H9 (cell line): ENCODE results near the gene PARVB. TPM values are rescaled to one million over a fixed set of nuclear protein-coding genes. Genes with fewer than 3 reads are reported as not detected.

Source experiments
- DNase-seq: peaks from one replicate; pipeline ENCODE4 v3.0.0-alpha.2; 2017
- H2AFZ ChIP-seq: one replicate; pipeline ENCODE4 v1.6.1; 2013; ENCODE audit warnings: mild to moderate bottlenecking, low read length, control low read depth, moderate library complexity
- H2AK5ac ChIP-seq: 2 replicates; pipeline ENCODE4 v1.6.1; 2013; ENCODE audit warnings: low read length, control low read depth, mixed read lengths; ENCODE audit not compliant: insufficient read length
- H2BK120ac ChIP-seq: one replicate; pipeline ENCODE4 v1.6.1; 2013; ENCODE audit warnings: low read depth, mild to moderate bottlenecking, low read length, control low read depth, inconsistent platforms; ENCODE audit not compliant: poor library complexity, severe bottlenecking
- H2BK12ac ChIP-seq: 2 replicates; pipeline ENCODE4 v1.6.1; 2013; ENCODE audit warnings: low read length, control low read depth, mixed read lengths, low read depth; ENCODE audit not compliant: insufficient read length
- H2BK15ac ChIP-seq: 2 replicates; pipeline ENCODE4 v1.6.1; 2013; ENCODE audit warnings: low read depth, low read length, control low read depth
- H2BK20ac ChIP-seq: one replicate; pipeline ENCODE4 v1.6.1; 2013; ENCODE audit warnings: low read depth, mild to moderate bottlenecking, low read length, control low read depth, inconsistent platforms; ENCODE audit not compliant: poor library complexity, severe bottlenecking
- H2BK5ac ChIP-seq: 2 replicates; pipeline ENCODE4 v1.6.1; 2013; ENCODE audit warnings: low read length, control low read depth, mixed read lengths; ENCODE audit not compliant: insufficient read length
- H3K14ac ChIP-seq: 2 replicates; pipeline ENCODE4 v1.6.1; 2013; ENCODE audit warnings: low read length, control low read depth; ENCODE audit not compliant: insufficient read depth
- H3K18ac ChIP-seq: 2 replicates; pipeline ENCODE4 v1.6.1; 2013; ENCODE audit warnings: low read depth, mild to moderate bottlenecking, mixed read lengths, low read length, control low read depth; ENCODE audit not compliant: insufficient read length
- H3K23ac ChIP-seq: 2 replicates; pipeline ENCODE4 v1.6.1; 2013; ENCODE audit warnings: low read length, control low read depth, mixed read lengths, low read depth; ENCODE audit not compliant: insufficient read length
- H3K23me2 ChIP-seq: 2 replicates; pipeline ENCODE4 v1.6.1; 2013; ENCODE audit warnings: low read depth, mild to moderate bottlenecking, mixed read lengths, low read length, control low read depth; ENCODE audit not compliant: insufficient read length, poor library complexity, severe bottlenecking
- H3K27ac ChIP-seq: 2 replicates; pipeline ENCODE4 v1.5.1; 2013; ENCODE audit warnings: low read length, control low read depth, mixed read lengths, low read depth; ENCODE audit not compliant: insufficient read length
- H3K27me3 ChIP-seq: 2 replicates; pipeline ENCODE4 v1.6.1; 2013; ENCODE audit warnings: low read length, control low read depth, inconsistent platforms; ENCODE audit not compliant: insufficient read depth
- H3K4ac ChIP-seq: 2 replicates; pipeline ENCODE4 v1.6.1; 2013; ENCODE audit warnings: low read depth, mild to moderate bottlenecking, control low read depth, inconsistent platforms, low read length, moderate library complexity
- H3K4me1 ChIP-seq: 2 replicates; pipeline ENCODE4 v1.6.1; 2013; ENCODE audit warnings: low read length, control low read depth, inconsistent platforms; ENCODE audit not compliant: insufficient read depth
- H3K4me2 ChIP-seq: 2 replicates; pipeline ENCODE4 v1.6.1; 2013; ENCODE audit warnings: low read length, control low read depth, mixed read lengths; ENCODE audit not compliant: insufficient read length, insufficient read depth
- H3K56ac ChIP-seq: 2 replicates; pipeline ENCODE4 v1.6.1; 2013; ENCODE audit warnings: low read depth, mild to moderate bottlenecking, mixed read lengths, low read length, control low read depth; ENCODE audit not compliant: insufficient read length
- H3K79me1 ChIP-seq: 2 replicates; pipeline ENCODE4 v1.6.1; 2013; ENCODE audit warnings: low read depth, mild to moderate bottlenecking, moderate library complexity, low read length, control low read depth, inconsistent platforms; ENCODE audit not compliant: insufficient read depth, poor library complexity, severe bottlenecking
- H3K79me2 ChIP-seq: 2 replicates; pipeline ENCODE4 v1.6.1; 2013; ENCODE audit warnings: low read length, control low read depth, inconsistent platforms; ENCODE audit not compliant: insufficient read depth
- H3K9ac ChIP-seq: 2 replicates; pipeline ENCODE4 v1.6.1; 2013; ENCODE audit warnings: low read length, control low read depth, mixed read lengths; ENCODE audit not compliant: insufficient read length; ENCODE audit errors: extremely low read depth
- H3K9me3 ChIP-seq: one replicate; pipeline ENCODE4 v1.6.1; 2013; ENCODE audit warnings: low read depth, low read length, inconsistent platforms; ENCODE audit not compliant: control insufficient read depth
- H3T11ph ChIP-seq: one replicate; pipeline ENCODE4 v1.6.1; 2013; ENCODE audit warnings: mild to moderate bottlenecking, low read length, control low read depth, inconsistent platforms
- H4K20me1 ChIP-seq: one replicate; pipeline ENCODE4 v1.6.1; 2013; ENCODE audit not compliant: control insufficient read depth, insufficient read length, insufficient read depth
- H4K5ac ChIP-seq: 2 replicates; pipeline ENCODE4 v1.6.1; 2013; ENCODE audit warnings: low read depth, mild to moderate bottlenecking, mixed read lengths, low read length, control low read depth; ENCODE audit not compliant: insufficient read length
- H4K8ac ChIP-seq: replicated peaks from 2 replicates; pipeline ENCODE4 v1.6.1; 2013; ENCODE audit warnings: low read length, control low read depth, mixed read lengths, low read depth; ENCODE audit not compliant: insufficient read length
- H4K91ac ChIP-seq: 2 replicates; pipeline ENCODE4 v1.6.1; 2013; ENCODE audit warnings: low read depth, mild to moderate bottlenecking, moderate library complexity, mixed read lengths, low read length, control low read depth; ENCODE audit not compliant: insufficient read length
- H3K27ac Mint-ChIP-seq, 3 experiments: 2 replicates in 2 of 3; 3 replicates in 1 of 3; pipeline ENCODE4 v1.8.0; 2020 to 2021; ENCODE audit warnings: mixed read lengths in 3 of 3, mild to moderate bottlenecking in 1 of 3, moderate library complexity in 1 of 3
- H3K27me3 Mint-ChIP-seq: 2 replicates; pipeline ENCODE4 v1.8.0; 2021; ENCODE audit warnings: low read depth, mild to moderate bottlenecking, moderate library complexity, mixed read lengths
- H3K36me3 Mint-ChIP-seq, 3 experiments: 2 replicates in 2 of 3; 3 replicates in 1 of 3; pipeline ENCODE4 v1.8.0; 2020 to 2021; ENCODE audit warnings: low read depth in 3 of 3, mixed read lengths in 3 of 3; ENCODE audit not compliant: insufficient read depth in 1 of 3
- H3K4me1 Mint-ChIP-seq, 2 experiments: 2 replicates each; pipeline ENCODE4 v1.8.0; 2020; ENCODE audit warnings: mixed read lengths in 2 of 2
- H3K4me3 Mint-ChIP-seq, 2 experiments: 2 replicates in 1 of 2; 3 replicates in 1 of 2; pipeline ENCODE4 v1.8.0; 2020 to 2021; ENCODE audit warnings: mild to moderate bottlenecking in 2 of 2, mixed read lengths in 2 of 2, moderate library complexity in 1 of 2
- H3K9me3 Mint-ChIP-seq, 2 experiments: 2 replicates in 1 of 2; 3 replicates in 1 of 2; pipeline ENCODE4 v1.8.0; 2020; ENCODE audit warnings: mild to moderate bottlenecking in 2 of 2, mixed read lengths in 2 of 2, moderate library complexity in 1 of 2
- WGBS: extraction: QIAGEN DNeasy Blood & Tissue Kit; methylation state at CpG from one replicate; pipeline ENCODE4 v1.1.7; 2013; ENCODE audit warnings: missing lambda C conversion rate, low lambda C conversion rate, mixed read lengths; ENCODE audit not compliant: insufficient read length; ENCODE audit errors: extremely low coverage; 5-methylcytosine and 5-hydroxymethylcytosine counted together
- total RNA-seq: library from RNA; stranded (reverse); gene quantifications from 2 replicates; pipeline ENCODE4 v1.2.1, GENCODE V29; 2021
- TF ChIP-seq, protein P1 (sequence below): fragments of 200-600 bp; sonication (generic); conservative IDR thresholded peaks from 3 replicates; pipeline ENCODE4 v1.8.0; 2021; ENCODE audit warnings: antibody characterized with exemption, mild to moderate bottlenecking

The PARVB gene
- total RNA-seq, 1 experiment from 2014 or later = 15.6 TPM

DNA sequence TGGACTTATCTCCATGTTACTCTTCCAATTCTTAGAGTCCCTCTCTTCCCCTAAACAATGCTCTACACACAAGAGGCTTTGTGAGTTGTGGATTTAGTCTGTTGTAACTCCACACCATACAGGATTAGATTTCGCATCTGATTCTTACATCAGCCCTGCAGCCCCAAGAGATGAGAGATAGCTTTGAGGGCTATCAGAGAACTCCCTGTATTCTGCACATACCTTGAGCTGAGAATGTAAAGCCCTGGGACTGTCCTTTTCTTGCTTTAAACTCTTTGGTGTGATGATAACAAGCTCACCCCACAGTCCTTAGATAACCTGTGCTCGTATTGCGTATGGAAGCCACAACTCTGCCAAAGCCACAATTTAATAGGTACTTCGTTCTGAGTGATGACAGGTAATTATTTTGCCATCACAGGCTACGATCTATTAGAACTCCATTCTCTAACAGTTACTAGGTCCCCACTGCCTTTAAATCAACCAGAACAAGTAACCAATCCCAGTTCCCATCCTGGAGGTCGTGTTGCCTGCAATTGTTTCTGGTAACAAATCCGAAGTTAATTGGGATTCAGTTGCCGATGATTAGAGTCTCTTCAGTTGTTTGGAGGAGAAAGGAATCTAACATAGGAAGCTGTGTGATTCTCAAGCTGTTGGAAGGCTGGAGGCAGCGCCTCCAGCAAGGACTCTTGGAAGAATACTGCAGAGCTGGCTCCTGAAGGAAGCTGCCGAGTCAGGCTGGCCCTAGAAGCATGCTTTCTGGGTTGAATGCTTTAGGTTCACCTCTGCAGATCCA is 155.3 kb downstream of the PARVB start:
- Histone ChIP-seq H3K23me2 (no peaks in the 10 kb centered on the region), H2BK12ac (no peak overlapping the region), H3K4me2 (no peak overlapping the region), H3K27me3 (no peaks in the 10 kb centered on the region), H3T11ph (no peak overlapping the region), H2BK15ac (no peak overlapping the region), H3K56ac (no peak overlapping the region), H3K14ac (no peak overlapping the region), H2BK5ac (no peak overlapping the region), H3K9me3 (no peaks in the 10 kb centered on the region), H4K20me1 (no peaks in the 10 kb centered on the region), H4K5ac (no peak overlapping the region), H4K91ac (no peak overlapping the region), H3K79me2 (no peaks in the 10 kb centered on the region), H3K23ac (no peak overlapping the region), H2BK20ac (no peak overlapping the region), H4K8ac (no peak overlapping the region), H2AFZ (no peak overlapping the region), H3K79me1 (no peaks in the 10 kb centered on the region), H3K4ac (no peak overlapping the region), H2BK120ac (no peak overlapping the region), H3K18ac (no peak overlapping the region), H3K27ac (no peak overlapping the region), H3K9ac (no peak overlapping the region), H3K4me1 (no peaks in the 10 kb centered on the region), H2AK5ac (no peak overlapping the region)
- DNase-seq = no peak
- Mint-ChIP-seq H3K4me3 (no peak overlapping the region), H3K27ac (0 out of 7 replicates have a peak overlapping the region, but pooled peaks of 2 of the 3 experiments have one; percentile 10 to 11), H3K36me3 (no peaks in the 10 kb centered on the region), H3K9me3 (no peaks in the 10 kb centered on the region), H3K4me1 (peaks cover 14 to 23% of the 10 kb centered on the region in 2 experiments), H3K27me3 (no peaks in the 10 kb centered on the region; the same call in 1 of the 2 replicates)
- TF ChIP-seq, protein P1, sequence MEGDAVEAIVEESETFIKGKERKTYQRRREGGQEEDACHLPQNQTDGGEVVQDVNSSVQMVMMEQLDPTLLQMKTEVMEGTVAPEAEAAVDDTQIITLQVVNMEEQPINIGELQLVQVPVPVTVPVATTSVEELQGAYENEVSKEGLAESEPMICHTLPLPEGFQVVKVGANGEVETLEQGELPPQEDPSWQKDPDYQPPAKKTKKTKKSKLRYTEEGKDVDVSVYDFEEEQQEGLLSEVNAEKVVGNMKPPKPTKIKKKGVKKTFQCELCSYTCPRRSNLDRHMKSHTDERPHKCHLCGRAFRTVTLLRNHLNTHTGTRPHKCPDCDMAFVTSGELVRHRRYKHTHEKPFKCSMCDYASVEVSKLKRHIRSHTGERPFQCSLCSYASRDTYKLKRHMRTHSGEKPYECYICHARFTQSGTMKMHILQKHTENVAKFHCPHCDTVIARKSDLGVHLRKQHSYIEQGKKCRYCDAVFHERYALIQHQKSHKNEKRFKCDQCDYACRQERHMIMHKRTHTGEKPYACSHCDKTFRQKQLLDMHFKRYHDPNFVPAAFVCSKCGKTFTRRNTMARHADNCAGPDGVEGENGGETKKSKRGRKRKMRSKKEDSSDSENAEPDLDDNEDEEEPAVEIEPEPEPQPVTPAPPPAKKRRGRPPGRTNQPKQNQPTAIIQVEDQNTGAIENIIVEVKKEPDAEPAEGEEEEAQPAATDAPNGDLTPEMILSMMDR = no peak
- no CpG with 5 or more reads among the region's 10 CpGs for WGBS
